Retinal pigment epithelial cell (primary cell): ENCODE data around the gene CROCC.

Experiments
- DNase-seq: peaks from one replicate; pipeline ENCODE4 v3.0.0-alpha.2; 2010; ENCODE audit warnings: low read depth
- H3K4me3 ChIP-seq: 2 replicates; pipeline ENCODE4 v1.5.1; 2011; ENCODE audit warnings: mild to moderate bottlenecking, low read length, control low read depth, moderate library complexity
- CTCF ChIP-seq: conservative IDR thresholded peaks from 2 replicates; pipeline ENCODE4 v1.5.1; 2011; ENCODE audit warnings: low read depth, low read length, control low read depth, inconsistent platforms

Gene CROCC

GRCh38 chr1:16988210-16988609, 66.5 kb downstream of the CROCC start:
- H3K4me3 ChIP-seq: no peak overlapping the region
- TF ChIP-seq CTCF: no peak
- DNase-seq: no peak

- DNase-seq: no peak
- TF ChIP-seq CTCF: no peak
Observed at GRCh38 chr1:16989676-16990391, 68.1 kb downstream of the CROCC start.

GRCh38 chr1:16991571-16991970, 69.8 kb downstream of the CROCC start:
- H3K4me3 ChIP-seq: no peak overlapping the region
- no peak for DNase-seq
- no peak for TF ChIP-seq CTCF

More at GRCh38 chr1:16989676-16990391, 68.1 kb downstream of the CROCC start:
- H3K4me3 ChIP-seq: no peak overlapping the region

GRCh38 chr1:16992102-16992501, 70.4 kb downstream of the CROCC start:
- no peak overlapping the region for H3K4me3 ChIP-seq
- TF ChIP-seq CTCF: no peak
- no peak for DNase-seq

GRCh38 chr1:16992675-16993074, 70.9 kb downstream of the CROCC start:
- no peak overlapping the region for H3K4me3 ChIP-seq
- no peak for TF ChIP-seq CTCF
- no peak for DNase-seq

- no peak overlapping the region for H3K4me3 ChIP-seq
- no peak for DNase-seq
- TF ChIP-seq CTCF: no peak
Observed at GRCh38 chr1:16993521-16994038, 71.8 kb downstream of the CROCC start.

GRCh38 chr1:16996845-16997244, 75.1 kb downstream of the CROCC start:
- no peak for DNase-seq
- no peak for TF ChIP-seq CTCF

More at GRCh38 chr1:16996845-16997244, 75.1 kb downstream of the CROCC start:
- H3K4me3 ChIP-seq: no peak overlapping the region
